ENCODE results near the gene MEP1A.

MEP1A gene

GRCh38 chr6:46777476-46778346 is 15.5 kb upstream of the MEP1A start:
- no peak for DNase-seq (ENCODE audit: low read depth in 3 of 3)

- no peak for DNase-seq (ENCODE audit: low read depth in 3 of 3)
Measured at GRCh38 chr6:46781478-46782378, 11.5 kb upstream of the MEP1A start.

GRCh38 chr6:46784535-46784934 is 8.7 kb upstream of the MEP1A start:
- DNase-seq (ENCODE audit: low read depth in 3 of 3), result no peak

GRCh38 chr6:46787871-46788540 is 5.2 kb upstream of the MEP1A start:
- no peak for DNase-seq (ENCODE audit: low read depth in 3 of 3)

- no peak for DNase-seq (ENCODE audit: low read depth in 3 of 3)
Measured at GRCh38 chr6:46788791-46789190, 4.4 kb upstream of the MEP1A start.

GRCh38 chr6:46789434-46790354 is 3.5 kb upstream of the MEP1A start:
- DNase-seq (ENCODE audit: low read depth in 3 of 3), result no peak

GRCh38 chr6:46790355-46790874 is 2.8 kb upstream of the MEP1A start:
- no peak for DNase-seq (ENCODE audit: low read depth in 3 of 3)

- DNase-seq (ENCODE audit: low read depth in 3 of 3), result no peak
Measured at GRCh38 chr6:46792635-46793034, 554 bp upstream of the MEP1A start.

GRCh38 chr6:46794068-46794467 is 879 bp downstream of the MEP1A start:
- no peak for DNase-seq (ENCODE audit: low read depth in 3 of 3)

GRCh38 chr6:46795816-46796215 is 2.6 kb downstream of the MEP1A start:
- DNase-seq (ENCODE audit: low read depth in 3 of 3), result no peak

GRCh38 chr6:46796848-46797580 is 3.8 kb downstream of the MEP1A start:
- DNase-seq (ENCODE audit: low read depth in 3 of 3), result no peak

GRCh38 chr6:46799657-46800056 is 6.5 kb downstream of the MEP1A start:
- no peak for DNase-seq (ENCODE audit: low read depth in 3 of 3)

GRCh38 chr6:46808806-46809205 is 15.6 kb downstream of the MEP1A start:
- DNase-seq (ENCODE audit: low read depth in 3 of 3), result no peak

GRCh38 chr6:46815130-46815529 is 21.9 kb downstream of the MEP1A start:
- DNase-seq (ENCODE audit: low read depth in 3 of 3), result no peak

GRCh38 chr6:46816626-46817025 is 23.4 kb downstream of the MEP1A start:
- DNase-seq (ENCODE audit: low read depth in 3 of 3), result no peak

- no peak for DNase-seq (ENCODE audit: low read depth in 3 of 3)
Measured at GRCh38 chr6:46819561-46819960, 26.4 kb downstream of the MEP1A start.

- no peak for DNase-seq (ENCODE audit: low read depth in 3 of 3)
Measured at GRCh38 chr6:46821458-46821881, 28.3 kb downstream of the MEP1A start.

- DNase-seq (ENCODE audit: low read depth in 3 of 3), result no peak
Measured at GRCh38 chr6:46828939-46829338, 35.8 kb downstream of the MEP1A start.

- no peak for DNase-seq (ENCODE audit: low read depth in 3 of 3)
Measured at GRCh38 chr6:46832816-46833215, 39.6 kb downstream of the MEP1A start.
